Body of pancreas (tissue), 4 donors: ENCODE data around the gene RBM20.

Experiments used
- CTCF ChIP-seq, 7 experiments: fragments of 450-650 bp in 4 of 7; fragments of 200-600 bp in 3 of 7; sonication (generic) in 3 of 7; IDR thresholded peaks; one replicate each; pipeline ENCODE4 v1.5.1; 2016 to 2019; ENCODE audit warnings: antibody characterized with exemption in 7 of 7
- POLR2A ChIP-seq, 3 donors: fragments of 450-650 bp; IDR thresholded peaks; one replicate each; pipeline ENCODE4 v1.6.1; 2016; ENCODE audit warnings: antibody characterized with exemption in 3 of 3, mild to moderate bottlenecking in 2 of 3

GRCh38 chr10:110709964-110710587 lies 65.9 kb downstream of the RBM20 start:
- TF ChIP-seq CTCF (IDR thresholded peaks at IDR 0.05) = no peak
- TF ChIP-seq POLR2A (IDR thresholded peaks at IDR 0.05) = no peak
